GM18517 (cell line): Measurements from ENCODE around the gene ADGRL1.
"Not testable (repeated sequence)": the region's sequence is repeated elsewhere in the genome, so short reads cannot be mapped to it uniquely, and the experiment has no call there.

Source experiments
- ATAC-seq: cut with Tn5 transposase; IDR thresholded peaks from one replicate; pipeline ENCODE4 v1.9.1; 2021; ENCODE audit warnings: mild to moderate bottlenecking, moderate library complexity; ENCODE audit not compliant: unreplicated experiment

Gene ADGRL1

DNA sequence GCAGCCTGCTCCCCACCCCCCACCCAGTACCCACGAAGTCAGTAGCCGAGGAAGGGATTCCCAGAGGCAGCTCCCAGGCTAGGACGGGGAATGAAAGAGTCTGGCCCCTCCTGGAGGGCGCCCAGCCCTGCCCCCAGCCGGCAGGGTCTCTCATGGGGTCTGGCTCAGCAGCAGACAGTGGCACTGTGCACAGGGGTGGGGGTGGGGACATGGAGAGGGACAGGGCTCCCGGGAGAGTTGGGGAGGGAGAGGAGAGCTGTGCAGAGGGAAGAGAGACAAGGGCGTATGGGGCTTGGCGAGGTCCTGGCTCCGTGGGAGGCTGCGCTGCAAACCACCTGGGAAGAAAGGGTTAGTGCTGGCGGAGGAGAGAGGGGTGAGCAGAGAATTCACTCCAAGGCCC is 41.9 kb downstream of the ADGRL1 start:
- ATAC-seq, result no peak

DNA sequence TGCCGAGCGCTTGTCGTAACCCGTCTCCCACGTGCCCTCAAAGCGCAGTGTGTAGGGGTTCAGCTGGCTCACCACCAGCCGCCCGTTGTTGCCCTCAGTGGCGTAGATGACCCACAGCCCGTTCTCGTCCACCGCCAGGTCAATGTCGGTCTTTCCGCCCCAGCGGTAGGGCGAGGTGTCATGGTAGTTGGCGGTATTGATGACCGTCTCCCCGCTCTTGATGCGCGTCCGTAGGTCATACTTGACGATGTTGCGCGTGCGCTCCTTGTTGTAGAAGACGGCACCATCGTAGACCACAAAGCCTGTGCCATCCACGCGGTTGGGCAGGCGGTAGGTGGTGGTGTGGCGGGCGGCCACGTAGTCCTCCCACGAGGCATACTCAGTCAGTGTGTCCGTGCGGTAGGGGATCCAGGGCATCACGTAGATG is 43.1 kb downstream of the ADGRL1 start:
- no peak for ATAC-seq

DNA sequence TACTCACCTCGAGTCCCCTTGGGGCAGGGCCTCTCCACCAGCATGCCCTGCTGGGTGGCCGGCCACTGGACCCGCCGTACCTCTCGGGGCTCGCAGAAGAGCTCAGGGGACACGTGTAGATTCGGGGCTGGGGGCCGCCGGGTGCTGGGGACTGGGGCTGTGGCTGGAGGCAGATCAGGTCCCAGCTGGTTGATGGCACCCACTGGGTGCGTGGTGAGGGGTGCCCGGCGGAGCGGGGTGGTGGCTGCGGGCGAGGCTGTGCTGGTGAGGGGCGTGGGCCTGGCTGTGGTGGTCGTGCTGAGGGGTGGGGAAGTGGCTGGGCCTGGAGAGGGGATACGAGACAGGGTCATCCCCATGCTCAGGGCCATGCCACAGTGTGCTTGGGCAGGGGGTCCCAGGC is 44.7 kb downstream of the ADGRL1 start:
- ATAC-seq, result no peak

DNA sequence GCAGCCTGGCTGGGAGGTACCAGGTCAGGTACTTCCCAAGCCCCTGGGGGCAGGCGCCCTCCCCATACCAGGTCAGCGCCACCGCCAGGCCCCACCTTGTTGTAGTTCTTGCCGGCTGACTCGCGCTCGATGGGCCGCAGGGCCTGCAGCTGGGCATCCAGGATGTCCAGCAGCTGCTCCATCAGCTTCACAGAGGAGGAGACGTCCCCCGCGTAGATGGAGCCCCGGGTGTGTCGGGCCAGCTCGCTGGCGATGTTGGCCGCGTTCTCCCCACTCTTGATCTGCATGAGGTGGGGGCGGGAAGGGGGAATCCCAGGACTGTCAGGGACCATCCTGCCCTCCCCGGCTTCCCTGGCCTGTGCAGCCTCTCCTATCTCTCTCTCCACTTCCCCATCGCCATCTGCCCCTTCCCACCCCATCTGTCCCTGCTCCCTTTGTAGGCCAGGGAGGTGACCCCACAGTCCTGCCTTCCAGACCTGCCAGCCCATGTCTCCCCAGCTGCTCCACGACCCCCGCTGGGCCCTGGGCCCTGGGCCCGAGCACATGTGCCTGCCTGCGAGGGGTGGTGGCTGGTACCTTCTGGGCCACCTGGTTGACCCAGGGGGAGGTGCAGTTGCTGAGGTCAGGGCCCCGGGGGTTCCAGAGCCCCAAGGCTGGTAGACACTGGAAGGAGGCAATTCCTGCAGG is 45.8 kb downstream of the ADGRL1 start:
- ATAC-seq, result no peak

DNA sequence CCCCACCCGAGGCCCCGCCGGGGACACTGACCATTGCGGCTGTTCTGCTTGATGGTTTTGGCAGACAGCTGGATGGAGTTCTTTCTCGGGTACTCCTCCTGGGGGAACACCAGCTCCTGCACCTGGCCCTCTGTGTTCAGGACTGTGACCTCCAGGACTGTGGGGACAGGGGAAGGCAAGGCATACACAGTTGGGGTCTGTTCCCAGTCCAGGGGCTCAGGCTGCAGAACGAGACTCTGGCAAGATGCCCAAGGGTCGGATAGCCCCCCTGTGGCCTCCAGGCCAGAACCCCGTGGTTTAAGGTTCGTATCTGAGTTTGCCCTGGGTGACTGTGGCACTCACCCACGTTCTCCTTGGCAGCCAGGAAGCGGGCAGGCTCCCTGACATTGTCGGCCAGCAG is 46.9 kb downstream of the ADGRL1 start:
- ATAC-seq, result no peak

- ATAC-seq, result no peak
Measured at GRCh38 chr19:14158276-14159023, 47.5 kb downstream of the ADGRL1 start.

- ATAC-seq, result no peak
Measured at GRCh38 chr19:14156971-14157717, 48.8 kb downstream of the ADGRL1 start.

- no peak for ATAC-seq
Measured at GRCh38 chr19:14156122-14156521, 49.8 kb downstream of the ADGRL1 start.

DNA sequence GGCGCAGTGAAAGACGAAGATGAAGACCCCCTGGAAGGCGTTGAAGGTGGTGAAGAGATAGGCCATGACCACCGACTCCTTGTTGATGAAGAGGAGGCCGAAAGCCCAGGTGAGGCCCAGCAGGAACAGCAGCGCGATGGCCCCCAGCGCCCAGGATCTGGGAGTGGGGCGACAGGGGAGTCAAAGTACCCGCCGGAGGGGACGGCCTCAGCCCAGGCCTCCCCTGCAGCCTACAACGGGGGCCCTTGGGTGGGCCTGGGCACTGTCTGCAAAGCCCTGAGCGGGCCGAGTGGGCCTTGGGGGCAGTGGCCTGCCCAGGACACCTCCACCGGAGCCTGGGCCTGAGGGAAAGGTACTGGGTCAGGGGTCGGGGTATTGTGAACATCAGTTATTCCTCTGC is 50.6 kb downstream of the ADGRL1 start:
- ATAC-seq, result no peak

- no peak for ATAC-seq
Measured at GRCh38 chr19:14152713-14153112, 53.3 kb downstream of the ADGRL1 start.

DNA sequence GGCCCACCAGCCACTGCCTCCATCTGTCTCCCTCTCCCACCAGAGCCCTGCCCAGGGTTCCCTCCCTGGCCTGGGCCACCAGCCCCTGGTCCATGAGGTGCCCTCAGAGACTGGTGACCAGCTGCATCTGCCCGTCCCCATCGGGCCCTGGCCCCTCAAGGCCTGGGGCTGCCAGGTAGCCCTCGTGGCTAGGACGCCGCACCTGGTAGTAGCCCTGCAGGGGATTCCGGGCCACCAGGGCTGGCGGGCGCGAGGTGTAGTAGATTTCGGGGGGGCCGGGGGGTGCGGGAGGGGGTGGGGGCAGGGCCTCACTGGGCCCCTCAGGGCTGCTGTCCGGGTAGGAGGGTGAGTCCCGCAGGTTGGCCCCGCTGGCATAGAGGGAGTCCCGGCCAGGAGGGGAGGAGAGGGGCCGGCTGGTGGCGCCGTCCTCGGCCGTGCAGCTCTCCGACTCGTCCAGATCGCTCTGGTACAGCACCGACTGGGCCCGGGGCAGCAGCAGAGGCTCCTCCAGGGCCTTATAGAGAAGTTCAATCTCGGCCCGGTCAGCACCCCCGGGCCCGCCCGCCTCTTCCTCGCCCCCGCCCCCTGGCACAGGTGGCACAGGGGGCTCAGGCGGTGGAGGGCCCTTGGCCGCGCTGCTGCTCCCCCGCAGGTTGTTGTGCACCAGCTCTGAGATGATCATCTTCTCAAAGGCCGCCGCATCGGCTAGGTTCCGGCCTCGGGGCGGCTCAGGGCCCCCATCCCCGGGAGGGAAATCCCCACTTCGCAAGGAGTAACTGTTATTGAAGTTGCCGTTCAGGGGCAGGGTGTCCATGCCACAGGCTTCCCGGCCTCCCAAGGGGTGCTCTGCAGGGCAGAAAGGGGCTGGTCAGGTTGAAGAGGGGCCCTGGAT is 55.0 kb downstream of the ADGRL1 start:
- ATAC-seq, result no peak

DNA sequence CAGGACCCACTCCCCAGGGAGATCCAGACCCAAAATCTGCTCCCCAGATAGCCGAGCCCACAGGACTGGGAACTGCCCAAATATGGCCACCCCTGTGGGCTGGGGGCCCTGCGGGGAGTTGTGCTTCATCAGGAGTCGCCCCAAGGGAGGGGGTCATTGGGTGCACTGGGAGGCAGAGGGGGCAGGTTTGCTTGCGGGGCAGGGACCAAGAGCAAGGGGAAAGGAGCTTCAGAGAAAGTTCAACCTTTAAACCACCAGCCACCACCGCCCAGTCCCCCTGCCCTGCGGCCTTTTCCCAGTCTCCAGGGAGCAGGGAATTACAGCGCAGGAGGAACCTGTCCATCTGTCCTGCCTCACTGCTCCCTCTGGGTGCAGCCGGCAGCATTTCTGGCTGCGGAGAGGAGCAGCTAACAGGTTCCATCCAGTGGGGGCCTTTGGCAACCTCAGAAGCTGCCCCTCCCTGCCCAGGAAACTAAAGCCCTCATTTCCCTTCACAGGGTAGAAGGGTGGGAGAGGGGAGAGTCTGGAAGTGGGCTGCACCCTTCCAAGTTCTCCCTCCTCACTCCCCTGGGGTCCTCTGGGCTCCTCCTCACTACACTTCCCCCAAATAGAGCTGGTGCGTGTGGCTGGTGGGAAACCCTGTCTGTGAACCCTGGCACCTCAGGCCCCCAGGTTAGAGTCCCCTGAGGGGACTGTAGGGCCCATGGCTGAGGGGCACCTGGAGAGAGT is 55.8 kb downstream of the ADGRL1 start:
- ATAC-seq, result no peak

DNA sequence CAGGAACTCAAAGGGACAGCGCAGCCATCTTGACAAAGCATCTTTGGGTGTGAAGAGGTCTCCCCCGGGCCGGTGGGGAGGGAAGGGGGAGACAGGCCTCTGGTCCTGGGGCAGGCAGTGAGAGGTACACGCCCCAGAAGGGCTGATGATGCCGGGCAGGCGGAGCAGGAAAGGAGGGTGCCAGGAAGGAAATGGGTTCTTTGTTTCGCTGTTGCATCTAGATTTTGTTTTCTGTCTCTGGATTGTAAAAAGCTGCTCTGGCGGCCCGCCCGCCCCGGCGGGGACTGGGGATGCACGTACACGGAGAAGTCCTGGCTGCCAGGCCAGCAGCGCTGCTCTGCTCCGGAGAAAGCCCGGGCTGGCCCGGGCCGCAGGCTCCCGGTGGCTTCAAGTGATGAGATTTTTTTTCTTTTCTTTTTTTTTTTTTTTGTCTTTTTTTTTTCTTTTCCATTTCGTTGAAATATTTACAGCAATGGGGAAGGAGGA is 56.4 kb downstream of the ADGRL1 start:
- no peak for ATAC-seq

DNA sequence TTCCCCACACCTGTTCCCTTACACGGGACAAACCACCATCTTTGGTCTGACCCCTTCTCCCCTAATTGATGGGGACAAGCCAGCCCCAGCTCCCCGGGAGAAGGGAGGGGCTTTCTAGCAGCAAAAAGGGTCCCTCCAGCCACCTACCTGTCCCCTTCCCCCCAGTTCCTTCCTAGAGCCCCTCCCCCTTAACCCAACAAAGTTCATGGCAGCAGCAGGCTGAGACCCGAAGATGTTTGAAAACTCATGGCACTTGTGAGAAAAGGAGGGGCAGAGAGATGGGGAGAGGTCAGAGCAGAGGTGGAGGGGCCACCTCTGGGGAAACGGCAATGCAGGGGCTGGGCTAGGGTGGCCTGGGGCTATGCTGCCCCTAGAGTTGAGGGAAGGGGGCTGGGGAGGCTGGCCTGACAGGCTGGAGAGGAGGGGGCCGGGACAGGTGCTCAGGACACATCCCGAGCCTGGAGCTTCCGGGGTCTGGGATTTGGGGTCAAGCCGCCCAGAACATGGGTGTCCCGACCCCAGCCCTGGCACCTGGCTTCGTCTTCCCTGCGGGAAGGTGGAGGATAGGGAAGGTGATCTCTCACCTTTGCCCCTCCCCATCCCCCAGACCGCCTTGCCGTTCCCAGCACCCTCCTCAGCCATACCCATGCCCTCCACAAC is 57.1 kb downstream of the ADGRL1 start:
- ATAC-seq, result no peak

GRCh38 chr19:14147797-14148605 is 58.0 kb downstream of the ADGRL1 start:
- no peak for ATAC-seq

DNA sequence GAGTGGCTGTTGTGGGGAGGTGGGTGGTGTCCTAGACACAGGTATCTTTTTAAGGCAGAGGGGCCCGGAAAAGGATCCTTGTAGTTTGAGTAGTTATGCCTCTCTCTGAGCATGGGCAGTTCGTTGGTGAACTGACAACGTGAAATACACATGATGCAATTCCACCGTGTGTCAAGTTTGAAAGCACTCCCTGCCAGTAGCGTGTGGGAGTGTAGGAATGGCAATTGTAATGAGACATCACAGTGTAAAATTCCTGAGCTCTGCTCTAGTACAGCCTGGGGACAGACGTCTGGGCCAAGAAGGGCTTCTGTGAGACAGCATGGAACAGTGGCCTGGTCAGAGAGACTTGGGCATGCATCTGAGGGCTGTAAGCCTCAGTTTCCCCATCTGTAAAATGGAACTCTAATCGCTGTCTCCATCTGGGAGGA is 59.2 kb downstream of the ADGRL1 start:
- ATAC-seq, result no peak

- ATAC-seq, result not testable (repeated sequence)
Measured at GRCh38 chr19:14146169-14146568, 59.8 kb downstream of the ADGRL1 start.

GRCh38 chr19:14145381-14145780 is 60.6 kb downstream of the ADGRL1 start:
- no peak for ATAC-seq
